Fibroblast of villous mesenchyme (primary cell): Measurements from ENCODE around the gene POU2F1. TPM values are rescaled to one million over a fixed set of nuclear protein-coding genes. Genes with fewer than 3 reads are reported as not detected.

Experiments used
- DNase-seq: peaks from one replicate; pipeline ENCODE4 v3.0.0-alpha.2; 2010; ENCODE audit warnings: low read depth
- H3K4me3 ChIP-seq: 2 replicates; pipeline ENCODE4 v1.5.1; 2011; ENCODE audit warnings: low read depth, mild to moderate bottlenecking, low read length
- total RNA-seq: library from RNA; depleted of rRNA; stranded (reverse); fragments of >200 nt; gene quantifications from 2 replicates; pipeline ENCODE4 v1.2.3, GENCODE V29; 2012
- TF ChIP-seq, protein P1 (sequence below): IDR thresholded peaks from 2 replicates; pipeline ENCODE4 v1.5.1; 2012; ENCODE audit warnings: low read depth, mild to moderate bottlenecking, low read length; ENCODE audit not compliant: insufficient read depth

The POU2F1 gene
- total RNA-seq, 1 donor, result 6.9 TPM

DNA sequence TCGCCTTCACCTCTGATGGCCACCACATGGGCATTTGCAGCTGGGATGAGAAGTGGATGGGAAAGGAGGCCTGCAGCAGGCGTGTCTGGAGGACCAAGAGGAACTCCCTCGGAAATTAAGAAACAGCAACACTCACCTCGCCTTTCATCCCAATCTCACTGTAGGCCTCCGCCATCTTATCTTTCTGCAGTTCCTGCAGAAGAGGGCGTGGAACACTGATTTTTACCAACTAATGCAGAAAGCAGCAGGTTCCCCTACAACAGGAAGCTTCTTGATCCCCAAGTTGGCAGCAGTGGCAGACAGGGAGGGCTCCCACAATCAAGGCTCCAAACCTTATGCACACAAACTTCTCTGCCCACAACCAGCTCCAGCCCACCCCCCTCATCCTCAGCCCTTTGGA is 213.2 kb downstream of the POU2F1 start:
- H3K4me3 ChIP-seq, result no peak overlapping the region
- TF ChIP-seq, protein P1, sequence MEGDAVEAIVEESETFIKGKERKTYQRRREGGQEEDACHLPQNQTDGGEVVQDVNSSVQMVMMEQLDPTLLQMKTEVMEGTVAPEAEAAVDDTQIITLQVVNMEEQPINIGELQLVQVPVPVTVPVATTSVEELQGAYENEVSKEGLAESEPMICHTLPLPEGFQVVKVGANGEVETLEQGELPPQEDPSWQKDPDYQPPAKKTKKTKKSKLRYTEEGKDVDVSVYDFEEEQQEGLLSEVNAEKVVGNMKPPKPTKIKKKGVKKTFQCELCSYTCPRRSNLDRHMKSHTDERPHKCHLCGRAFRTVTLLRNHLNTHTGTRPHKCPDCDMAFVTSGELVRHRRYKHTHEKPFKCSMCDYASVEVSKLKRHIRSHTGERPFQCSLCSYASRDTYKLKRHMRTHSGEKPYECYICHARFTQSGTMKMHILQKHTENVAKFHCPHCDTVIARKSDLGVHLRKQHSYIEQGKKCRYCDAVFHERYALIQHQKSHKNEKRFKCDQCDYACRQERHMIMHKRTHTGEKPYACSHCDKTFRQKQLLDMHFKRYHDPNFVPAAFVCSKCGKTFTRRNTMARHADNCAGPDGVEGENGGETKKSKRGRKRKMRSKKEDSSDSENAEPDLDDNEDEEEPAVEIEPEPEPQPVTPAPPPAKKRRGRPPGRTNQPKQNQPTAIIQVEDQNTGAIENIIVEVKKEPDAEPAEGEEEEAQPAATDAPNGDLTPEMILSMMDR, result no peak
- DNase-seq, result no peak

DNA sequence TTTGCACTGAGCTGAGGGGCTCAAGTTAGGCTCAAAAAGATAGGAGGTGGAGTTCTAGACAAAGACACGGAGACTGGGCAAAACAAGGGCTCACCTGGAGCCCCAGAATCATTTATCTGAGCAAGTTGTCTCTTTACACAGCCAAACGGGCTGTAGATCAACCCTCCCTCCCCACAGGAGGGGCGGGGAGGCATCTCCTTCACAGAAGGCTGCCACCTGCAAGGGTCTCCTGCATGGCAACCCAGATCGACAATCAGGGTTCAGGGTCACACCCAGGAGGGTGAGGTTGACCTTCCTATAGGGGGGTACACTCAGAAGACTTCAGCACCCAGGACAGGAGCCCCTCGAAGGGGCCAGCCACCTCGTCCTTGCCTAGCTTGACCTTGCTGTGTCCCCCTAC is 213.6 kb downstream of the POU2F1 start:
- TF ChIP-seq, protein P1, result no peak
- H3K4me3 ChIP-seq, result no peak overlapping the region
- DNase-seq, result no peak

DNA sequence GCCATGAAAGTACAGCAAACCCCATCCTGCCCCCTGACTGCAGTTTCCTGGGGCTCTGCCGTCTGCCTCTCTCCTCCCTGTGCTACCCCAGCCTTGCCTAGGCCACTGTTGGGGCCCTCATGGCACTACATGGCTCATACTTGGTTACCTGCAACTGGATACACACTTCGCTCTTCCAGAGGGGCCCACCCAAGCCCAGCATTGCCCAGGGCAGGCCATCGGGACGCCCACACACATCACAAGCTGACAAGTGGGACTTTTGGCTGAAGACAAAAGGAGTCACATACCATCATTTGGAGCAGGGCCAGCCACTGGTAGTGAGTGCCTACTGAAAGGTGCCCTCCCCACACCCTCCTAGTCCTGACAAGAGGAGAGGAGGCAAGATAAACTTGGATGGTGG is 214.8 kb downstream of the POU2F1 start:
- DNase-seq, result no peak
- TF ChIP-seq, protein P1, result no peak
- no peak overlapping the region for H3K4me3 ChIP-seq

DNA sequence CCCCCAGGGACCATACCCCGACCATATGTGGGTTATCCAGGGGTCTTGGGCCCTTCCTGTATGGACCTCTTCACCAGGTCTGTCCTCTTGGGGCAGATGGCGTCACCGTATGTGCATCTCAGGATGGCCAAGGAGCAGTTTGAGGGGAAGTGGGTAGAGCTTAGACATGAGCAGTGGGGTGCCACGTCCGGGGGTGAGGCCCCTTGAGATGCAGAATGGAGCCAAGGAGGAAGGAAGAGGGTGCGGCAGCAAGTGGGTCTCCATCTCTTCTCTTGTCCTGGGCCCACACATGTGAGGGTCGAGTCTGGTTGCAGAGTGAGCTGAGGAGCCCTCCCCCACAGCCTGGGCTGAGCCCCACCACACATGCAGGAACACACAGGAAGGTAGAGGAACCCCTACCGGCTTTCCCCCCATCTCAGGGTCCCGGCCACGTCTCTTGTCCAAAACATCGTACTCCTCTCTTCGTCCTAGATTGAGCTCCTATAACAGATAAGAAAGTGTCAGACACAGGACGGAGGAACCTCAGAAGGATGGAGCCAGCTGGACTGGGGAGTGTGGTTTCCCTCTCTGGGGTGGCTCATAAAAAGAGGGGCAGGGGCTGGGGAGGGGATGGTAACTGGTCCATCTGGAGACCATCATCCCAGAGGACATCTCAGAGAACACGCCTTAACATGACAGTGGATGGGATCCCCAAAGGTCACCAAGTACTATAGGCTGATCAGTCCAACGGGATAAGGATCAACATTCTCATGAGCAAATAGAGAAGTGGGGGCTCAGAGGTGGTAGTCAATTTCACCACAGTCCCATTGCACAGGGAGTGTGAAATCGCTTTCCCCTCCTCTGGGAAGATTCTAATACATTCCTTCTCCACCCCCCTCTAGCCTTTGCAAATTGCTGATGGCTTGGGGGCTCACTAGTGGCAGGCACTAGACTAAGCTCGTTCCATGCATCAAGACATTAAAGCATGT is 217.8 kb downstream of the POU2F1 start:
- H3K4me3 ChIP-seq, result no peak overlapping the region
- TF ChIP-seq, protein P1, result no peak
- no peak for DNase-seq

DNA sequence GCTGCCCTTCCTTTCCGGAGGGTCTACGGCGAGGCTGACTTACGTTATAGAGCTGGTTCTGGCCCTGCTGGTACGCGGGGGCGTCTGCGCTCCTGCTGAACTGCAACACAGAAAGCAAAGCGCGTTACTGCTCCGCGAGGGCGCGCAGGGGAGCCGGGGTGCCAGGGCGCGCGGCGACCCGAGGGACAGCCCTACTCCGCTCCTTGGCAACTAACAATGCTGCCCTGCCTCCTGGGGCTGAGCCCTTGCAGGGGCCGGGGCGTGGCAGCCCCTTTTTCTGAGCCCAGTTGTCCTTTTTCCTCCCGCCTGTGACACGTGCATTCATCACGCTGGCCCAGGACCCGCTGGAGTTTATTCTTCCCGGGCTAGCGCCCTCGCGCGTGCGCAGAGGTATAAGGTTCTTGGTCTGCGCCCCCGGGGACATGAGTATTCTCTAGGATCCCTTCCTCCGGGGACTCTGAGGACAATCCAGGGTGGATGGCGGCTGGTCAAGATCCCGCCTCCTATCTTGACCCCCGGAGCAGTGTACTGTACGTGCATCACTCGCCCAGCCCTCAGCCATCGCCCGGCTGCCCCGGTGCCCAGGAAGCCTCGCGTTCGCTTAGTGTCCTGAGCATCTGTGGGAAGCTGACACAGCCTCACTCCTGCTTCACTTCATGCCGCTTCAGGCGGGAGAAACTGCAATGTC is 218.8 kb downstream of the POU2F1 start:
- H3K4me3 ChIP-seq, result peak overlapping the region; percentile 47
- DNase-seq, result peak; percentile 39
- TF ChIP-seq, protein P1, result peak; percentile 17

DNA sequence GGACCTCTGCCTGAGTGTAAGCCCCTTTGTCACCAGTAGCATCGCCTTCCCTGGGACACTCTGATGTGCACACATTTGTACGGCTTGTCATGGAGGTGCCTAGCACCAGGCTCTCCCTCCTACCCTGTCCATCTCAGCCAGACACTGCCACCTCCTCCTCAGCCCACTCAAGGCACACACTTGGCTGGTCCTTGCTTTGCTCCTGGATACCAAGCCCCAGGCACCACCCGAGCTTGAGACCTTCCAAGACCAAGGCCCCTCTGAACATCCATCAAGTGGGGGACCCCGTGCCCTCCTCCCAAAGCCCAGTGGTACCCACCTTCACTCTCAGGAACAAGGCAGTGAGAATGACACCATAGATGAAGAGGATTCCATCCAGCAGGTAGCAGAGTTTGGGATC is 219.7 kb downstream of the POU2F1 start:
- H3K4me3 ChIP-seq, result no peak overlapping the region
- no peak for DNase-seq
- TF ChIP-seq, protein P1, result no peak
